Retinal pigment epithelial cell (primary cell): Measurements from ENCODE around the gene PLCB4.
A peak's percentile ranks its signal among the peaks of the same experiment; 100 is the strongest.

Experiments
- DNase-seq: peaks from one replicate; pipeline ENCODE4 v3.0.0-alpha.2; 2010; ENCODE audit warnings: low read depth
- H3K4me3 ChIP-seq: 2 replicates; pipeline ENCODE4 v1.5.1; 2011; ENCODE audit warnings: mild to moderate bottlenecking, low read length, control low read depth, moderate library complexity
- TF ChIP-seq, protein P1 (sequence below): conservative IDR thresholded peaks from 2 replicates; pipeline ENCODE4 v1.5.1; 2011; ENCODE audit warnings: low read depth, low read length, control low read depth, inconsistent platforms

The PLCB4 gene

DNA sequence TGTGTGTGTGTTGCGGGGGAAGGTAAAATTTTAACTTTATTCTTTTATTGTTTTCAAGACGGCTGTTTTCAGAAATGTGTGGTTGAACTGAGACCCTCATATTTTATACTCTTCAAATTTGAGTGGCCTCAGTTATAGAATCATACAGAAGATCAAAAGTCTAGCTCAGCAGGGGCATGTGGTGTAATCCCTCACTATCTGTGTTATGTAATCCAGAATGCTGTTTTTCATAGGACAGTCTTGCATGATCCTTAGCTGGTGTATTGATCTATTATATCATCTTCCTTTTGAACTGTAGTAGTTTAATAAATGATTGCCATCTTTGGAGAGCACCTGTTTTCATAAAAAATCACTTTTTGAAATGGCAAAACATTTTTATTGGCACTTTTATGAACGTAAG is 1.4 kb downstream of the PLCB4 start:
- no peak for DNase-seq
- peak overlapping the region; percentile 88 for H3K4me3 ChIP-seq
- TF ChIP-seq, protein P1, sequence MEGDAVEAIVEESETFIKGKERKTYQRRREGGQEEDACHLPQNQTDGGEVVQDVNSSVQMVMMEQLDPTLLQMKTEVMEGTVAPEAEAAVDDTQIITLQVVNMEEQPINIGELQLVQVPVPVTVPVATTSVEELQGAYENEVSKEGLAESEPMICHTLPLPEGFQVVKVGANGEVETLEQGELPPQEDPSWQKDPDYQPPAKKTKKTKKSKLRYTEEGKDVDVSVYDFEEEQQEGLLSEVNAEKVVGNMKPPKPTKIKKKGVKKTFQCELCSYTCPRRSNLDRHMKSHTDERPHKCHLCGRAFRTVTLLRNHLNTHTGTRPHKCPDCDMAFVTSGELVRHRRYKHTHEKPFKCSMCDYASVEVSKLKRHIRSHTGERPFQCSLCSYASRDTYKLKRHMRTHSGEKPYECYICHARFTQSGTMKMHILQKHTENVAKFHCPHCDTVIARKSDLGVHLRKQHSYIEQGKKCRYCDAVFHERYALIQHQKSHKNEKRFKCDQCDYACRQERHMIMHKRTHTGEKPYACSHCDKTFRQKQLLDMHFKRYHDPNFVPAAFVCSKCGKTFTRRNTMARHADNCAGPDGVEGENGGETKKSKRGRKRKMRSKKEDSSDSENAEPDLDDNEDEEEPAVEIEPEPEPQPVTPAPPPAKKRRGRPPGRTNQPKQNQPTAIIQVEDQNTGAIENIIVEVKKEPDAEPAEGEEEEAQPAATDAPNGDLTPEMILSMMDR, result no peak

DNA sequence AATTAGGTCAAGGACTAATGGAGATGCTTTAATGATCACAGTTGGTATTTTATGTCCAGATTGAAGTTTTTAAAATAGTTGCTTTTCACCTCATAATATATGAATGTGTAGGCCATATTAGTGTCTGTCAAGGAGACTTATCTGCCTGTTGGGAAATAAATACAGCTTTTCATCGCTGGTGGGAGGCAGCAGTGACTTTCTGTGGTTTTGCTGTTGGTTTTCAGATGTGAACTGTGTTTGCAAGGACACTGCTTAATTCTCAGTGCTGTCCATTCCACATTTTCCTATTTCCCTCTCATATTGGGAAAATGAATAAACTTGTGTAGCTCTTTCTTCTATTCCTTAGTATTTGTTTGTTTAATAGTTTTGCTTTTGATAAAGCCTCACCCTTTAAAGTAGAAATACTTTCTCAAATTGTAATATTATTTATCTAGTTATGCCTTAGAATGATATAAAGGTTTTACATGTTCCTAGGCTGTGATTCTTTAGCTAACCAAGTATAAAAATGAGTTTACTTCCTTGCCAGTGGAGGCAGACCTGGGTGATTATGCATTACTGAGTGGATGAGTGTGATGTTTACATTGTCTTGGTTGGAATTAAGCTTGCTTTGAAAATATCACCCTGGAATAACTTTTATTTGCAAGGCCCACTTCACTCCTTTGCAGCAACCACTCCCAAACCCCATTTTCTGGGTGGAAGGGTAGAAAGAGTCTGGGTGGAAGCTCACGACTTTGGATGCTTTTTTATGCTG is 3.3 kb downstream of the PLCB4 start:
- TF ChIP-seq, protein P1, result no peak
- DNase-seq, result no peak
- H3K4me3 ChIP-seq, result no peak overlapping the region

DNA sequence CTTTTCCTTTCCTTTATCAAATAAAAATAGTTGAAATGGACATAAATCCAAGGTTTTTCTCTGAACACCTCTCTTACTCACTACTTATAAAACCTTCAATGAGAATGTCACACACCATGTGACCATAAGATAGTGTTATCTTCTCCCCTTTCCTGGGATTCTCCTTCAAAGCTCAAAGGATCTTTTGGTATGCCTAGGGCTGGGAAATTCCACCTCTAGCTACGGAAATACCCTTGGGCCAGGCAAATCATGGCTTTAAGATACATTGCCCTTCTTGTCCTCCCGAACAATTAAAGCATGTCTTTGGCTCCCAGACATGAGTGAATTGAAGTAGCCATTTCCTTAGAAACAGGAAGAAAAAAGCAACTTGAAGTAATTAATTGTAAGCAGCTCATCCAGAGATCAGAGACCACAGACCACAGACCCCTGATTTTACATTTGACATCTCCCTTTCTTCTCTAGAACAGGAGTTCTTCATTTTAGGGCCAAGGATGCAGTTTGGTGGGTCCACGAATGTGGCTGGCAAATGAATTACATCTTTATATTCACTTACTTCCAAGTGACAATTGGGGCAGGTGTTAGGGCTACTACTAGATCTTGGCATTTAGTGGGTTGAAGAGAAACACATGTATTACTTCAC is 4.1 kb downstream of the PLCB4 start:
- TF ChIP-seq, protein P1, result no peak
- no peak overlapping the region for H3K4me3 ChIP-seq
- DNase-seq, result no peak

DNA sequence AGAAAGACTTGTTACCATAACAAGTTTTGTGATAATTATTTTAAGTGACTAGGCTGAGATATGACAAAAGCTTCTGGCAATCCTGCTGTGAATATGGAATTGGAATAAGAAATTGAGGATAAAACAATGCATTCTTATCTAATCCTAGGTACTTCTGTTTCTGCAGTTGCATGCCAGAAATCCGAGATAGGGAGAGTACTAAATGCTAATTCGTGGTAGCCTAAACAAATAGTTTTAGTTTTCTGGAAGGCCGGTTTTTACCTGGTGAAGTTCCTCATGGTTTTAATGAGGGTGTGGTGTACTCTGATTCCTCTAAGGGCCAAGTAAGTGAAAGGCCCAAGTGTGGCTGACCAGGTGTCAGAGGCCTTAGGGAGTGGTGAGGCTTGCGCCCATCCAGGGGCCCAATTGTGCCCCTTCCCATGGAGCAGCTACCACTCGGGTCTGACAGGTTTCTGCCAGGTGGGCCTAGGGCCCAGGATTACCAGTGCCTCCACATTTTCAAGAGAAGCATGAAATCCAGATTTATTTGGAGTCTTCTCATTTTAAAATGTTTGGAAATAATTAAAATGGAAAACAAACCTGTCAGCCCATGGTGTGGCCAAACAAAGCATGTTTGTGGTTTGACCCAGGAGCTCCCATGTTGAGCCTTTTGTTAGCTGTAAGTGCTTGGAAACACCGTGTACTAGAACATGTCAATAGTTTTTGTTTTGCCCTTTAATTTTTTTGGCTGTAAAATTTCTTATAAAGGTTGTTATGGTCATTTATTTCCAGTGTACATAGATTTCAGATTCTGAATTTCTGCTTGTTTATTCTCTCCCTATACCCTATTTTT is 6.6 kb downstream of the PLCB4 start:
- no peak for DNase-seq
- TF ChIP-seq, protein P1, result no peak
- no peak overlapping the region for H3K4me3 ChIP-seq

DNA sequence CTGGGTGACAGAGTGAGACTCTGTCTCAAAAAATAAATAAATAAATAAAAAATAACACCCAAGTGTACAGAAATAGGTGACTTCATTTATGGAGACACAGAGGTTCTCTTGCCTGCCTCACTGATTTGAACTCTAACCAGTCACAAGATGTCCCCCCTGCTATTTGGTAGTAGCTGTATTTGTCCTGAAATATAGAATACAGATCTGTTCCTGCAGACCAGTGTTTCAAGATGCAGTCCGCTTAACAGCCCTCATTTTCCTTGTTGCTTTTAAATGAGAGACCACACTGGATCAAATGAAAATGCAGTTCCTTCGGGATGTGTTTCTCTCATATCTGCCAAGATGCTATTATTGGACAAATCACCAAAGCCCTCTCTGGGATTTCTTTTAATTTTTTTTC is 7.6 kb downstream of the PLCB4 start:
- TF ChIP-seq, protein P1, result no peak
- H3K4me3 ChIP-seq, result no peak overlapping the region
- no peak for DNase-seq

DNA sequence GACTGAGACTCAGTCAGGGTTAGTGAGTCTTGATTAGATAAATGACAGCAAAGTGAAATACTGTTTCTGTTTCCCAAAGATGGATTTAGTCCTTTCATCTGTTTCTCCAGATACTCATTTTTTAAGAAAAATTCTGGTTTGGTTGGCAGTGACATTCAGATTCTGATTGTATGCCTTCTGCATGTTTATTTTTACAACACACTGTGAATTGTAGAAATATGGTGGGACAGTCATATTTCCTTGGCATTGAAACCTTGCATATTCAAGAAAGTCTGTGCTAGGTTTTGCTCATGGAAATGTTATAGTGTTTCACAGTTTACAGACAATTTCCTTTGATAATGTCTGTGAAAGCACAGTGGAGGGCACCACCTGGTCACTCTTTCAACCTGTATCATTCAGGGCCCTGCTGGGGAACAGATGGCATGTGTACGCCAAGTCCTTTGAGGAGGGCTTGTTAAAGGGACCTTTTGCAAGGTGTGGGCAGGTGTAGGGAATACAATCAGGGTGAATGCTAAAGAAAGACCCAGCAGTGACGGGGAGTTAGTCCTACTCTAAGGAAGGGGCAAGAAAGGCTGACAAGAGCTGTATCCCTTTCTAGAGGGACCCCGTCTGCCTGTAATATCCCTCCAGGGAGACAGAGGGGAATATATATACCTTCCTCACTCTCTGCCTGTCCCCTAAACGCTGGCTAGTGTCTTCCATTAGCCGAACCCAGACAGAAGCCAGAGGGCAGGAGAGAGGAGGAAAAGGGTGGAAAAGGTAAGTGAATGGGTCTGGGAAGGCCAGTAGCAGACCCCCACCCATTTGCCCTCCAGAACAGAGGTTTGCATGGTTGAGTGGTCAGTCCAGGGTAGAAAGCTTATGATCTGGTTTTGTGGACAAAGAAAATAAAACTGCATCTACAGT is 10.2 kb downstream of the PLCB4 start:
- DNase-seq, result no peak
- TF ChIP-seq, protein P1, result no peak

More for the DNA sequence above, 10.2 kb downstream of the PLCB4 start:
- H3K4me3 ChIP-seq, result no peak overlapping the region
